ENCODE measurements around the gene ZNF638.

ZNF638 gene

GRCh38 chr2:71347517-71347916, 15.9 kb downstream of the ZNF638 start:
- Histone ChIP-seq H3K4me1 (ENCODE audit: insufficient read depth, low read length, poor library complexity, severe bottlenecking) (no peaks in the 10 kb centered on the region), H4K20me1 (ENCODE audit: insufficient read depth, low read length, poor library complexity, severe bottlenecking) (peaks cover 88% of the 10 kb centered on the region), H3K79me2 (ENCODE audit: insufficient read depth, low read length) (peaks cover 78% of the 10 kb centered on the region), H3K36me3 (ENCODE audit: insufficient read depth, low read length) (peaks cover 30% of the 10 kb centered on the region; the same call in 1 of the 2 replicates), H3K27me3 (ENCODE audit: insufficient read depth, low read length, poor library complexity, severe bottlenecking) (no peaks in the 10 kb centered on the region), H3K9me2 (replicated peaks; ENCODE audit: low read depth, low read length) (no peaks in the 10 kb centered on the region), H3K4me3 (ENCODE audit: low read length, poor library complexity, severe bottlenecking) (no peak overlapping the region), H3F3A (ENCODE audit: low read depth) (no peaks in the 10 kb centered on the region), H3K9me3 (ENCODE audit: insufficient read depth, low read depth, low read length) (no peaks in the 10 kb centered on the region), H3K9ac (ENCODE audit: low read depth, low read length, poor library complexity, severe bottlenecking) (no peak overlapping the region), H3K4me2 (ENCODE audit: low read depth, low read length, poor library complexity, severe bottlenecking) (no peak overlapping the region), H2AFZ (ENCODE audit: low read length) (no peak overlapping the region)
- no peak for TF ChIP-seq EZH2phosphoT487 (IDR thresholded peaks at IDR 0.05; ENCODE audit: borderline replicate concordance)
- TF ChIP-seq, protein P1, sequence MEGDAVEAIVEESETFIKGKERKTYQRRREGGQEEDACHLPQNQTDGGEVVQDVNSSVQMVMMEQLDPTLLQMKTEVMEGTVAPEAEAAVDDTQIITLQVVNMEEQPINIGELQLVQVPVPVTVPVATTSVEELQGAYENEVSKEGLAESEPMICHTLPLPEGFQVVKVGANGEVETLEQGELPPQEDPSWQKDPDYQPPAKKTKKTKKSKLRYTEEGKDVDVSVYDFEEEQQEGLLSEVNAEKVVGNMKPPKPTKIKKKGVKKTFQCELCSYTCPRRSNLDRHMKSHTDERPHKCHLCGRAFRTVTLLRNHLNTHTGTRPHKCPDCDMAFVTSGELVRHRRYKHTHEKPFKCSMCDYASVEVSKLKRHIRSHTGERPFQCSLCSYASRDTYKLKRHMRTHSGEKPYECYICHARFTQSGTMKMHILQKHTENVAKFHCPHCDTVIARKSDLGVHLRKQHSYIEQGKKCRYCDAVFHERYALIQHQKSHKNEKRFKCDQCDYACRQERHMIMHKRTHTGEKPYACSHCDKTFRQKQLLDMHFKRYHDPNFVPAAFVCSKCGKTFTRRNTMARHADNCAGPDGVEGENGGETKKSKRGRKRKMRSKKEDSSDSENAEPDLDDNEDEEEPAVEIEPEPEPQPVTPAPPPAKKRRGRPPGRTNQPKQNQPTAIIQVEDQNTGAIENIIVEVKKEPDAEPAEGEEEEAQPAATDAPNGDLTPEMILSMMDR (conservative IDR thresholded peaks at IDR 0.05; ENCODE audit: low read length) = no peak

- Histone ChIP-seq H3K4me2 (ENCODE audit: low read depth, low read length, poor library complexity, severe bottlenecking) (no peak overlapping the region), H3K27me3 (ENCODE audit: insufficient read depth, low read length, poor library complexity, severe bottlenecking) (no peaks in the 10 kb centered on the region), H3K79me2 (ENCODE audit: insufficient read depth, low read length) (peaks cover 78% of the 10 kb centered on the region), H3K9me3 (ENCODE audit: insufficient read depth, low read depth, low read length) (no peaks in the 10 kb centered on the region), H2AFZ (ENCODE audit: low read length) (no peak overlapping the region), H3K9ac (ENCODE audit: low read depth, low read length, poor library complexity, severe bottlenecking) (no peak overlapping the region), H3K9me2 (replicated peaks; ENCODE audit: low read depth, low read length) (no peaks in the 10 kb centered on the region), H3F3A (ENCODE audit: low read depth) (no peaks in the 10 kb centered on the region), H3K36me3 (ENCODE audit: insufficient read depth, low read length) (peaks cover 30% of the 10 kb centered on the region; the same call in 1 of the 2 replicates), H3K4me3 (ENCODE audit: low read length, poor library complexity, severe bottlenecking) (no peak overlapping the region), H4K20me1 (ENCODE audit: insufficient read depth, low read length, poor library complexity, severe bottlenecking) (peaks cover 88% of the 10 kb centered on the region), H3K4me1 (ENCODE audit: insufficient read depth, low read length, poor library complexity, severe bottlenecking) (no peaks in the 10 kb centered on the region)
- TF ChIP-seq EZH2phosphoT487 (IDR thresholded peaks at IDR 0.05; ENCODE audit: borderline replicate concordance) = no peak
- TF ChIP-seq, protein P1 (conservative IDR thresholded peaks at IDR 0.05; ENCODE audit: low read length) = no peak
Measured at GRCh38 chr2:71348302-71348701, 16.7 kb downstream of the ZNF638 start.

- peaks cover 76% of the 10 kb centered on the region for H3K79me2 ChIP-seq (ENCODE audit: insufficient read depth, low read length)
- peaks cover 61% of the 10 kb centered on the region; the same call in 1 of the 2 replicates for H3K36me3 ChIP-seq (ENCODE audit: insufficient read depth, low read length)
- no peak overlapping the region for H3K4me2 ChIP-seq (ENCODE audit: low read depth, low read length, poor library complexity, severe bottlenecking)
- H3K9me2 ChIP-seq (replicated peaks; ENCODE audit: low read depth, low read length) = no peaks in the 10 kb centered on the region
- H3K27me3 ChIP-seq (ENCODE audit: insufficient read depth, low read length, poor library complexity, severe bottlenecking) = no peaks in the 10 kb centered on the region
- H2AFZ ChIP-seq (ENCODE audit: low read length) = no peak overlapping the region
- no peak for TF ChIP-seq EZH2phosphoT487 (IDR thresholded peaks at IDR 0.05; ENCODE audit: borderline replicate concordance)
- TF ChIP-seq, protein P1 (conservative IDR thresholded peaks at IDR 0.05; ENCODE audit: low read length) = no peak
- H3K9me3 ChIP-seq (ENCODE audit: insufficient read depth, low read depth, low read length) = no peaks in the 10 kb centered on the region
- H3K9ac ChIP-seq (ENCODE audit: low read depth, low read length, poor library complexity, severe bottlenecking) = no peak overlapping the region
- H3F3A ChIP-seq (ENCODE audit: low read depth) = no peaks in the 10 kb centered on the region
- peaks cover 66% of the 10 kb centered on the region for H4K20me1 ChIP-seq (ENCODE audit: insufficient read depth, low read length, poor library complexity, severe bottlenecking)
- H3K4me3 ChIP-seq (ENCODE audit: low read length, poor library complexity, severe bottlenecking) = no peak overlapping the region
- no peaks in the 10 kb centered on the region for H3K4me1 ChIP-seq (ENCODE audit: insufficient read depth, low read length, poor library complexity, severe bottlenecking)
Measured at GRCh38 chr2:71353248-71353647, 21.7 kb downstream of the ZNF638 start.

Data from Loucy (cell line).